K562 (cell line): ENCODE measurements around the gene GIT2. TPM values are rescaled to one million over a fixed set of nuclear protein-coding genes. Genes with fewer than 3 reads are reported as not detected.
A peak's percentile ranks its signal among the peaks of the same experiment; 100 is the strongest.

Source experiments
- ATAC-seq: fragments of 200-7000 bp; cut with Tn5 transposase; 3 replicates; pipeline ENCODE4 v1.9.1; 2020; ENCODE audit warnings: moderate library complexity
- BruUV-seq: library from RNA; stranded (reverse); fragments of 400-500 nt; replicated peaks from 2 replicates; lab custom pipeline; 2021; lab: Mats Ljungman, UMichigan
- CTCF ChIA-PET: fragments of 300-600 bp; formaldehyde crosslinking; extraction: SDS; loops from one replicate; lab custom pipeline; 2021; ENCODE audit warnings: low intra/inter-chr PET ratio; lab: Yijun Ruan, JAX
- POLR2A ChIA-PET: fragments of 300-600, 350-650 bp; sonication (Branson Sonifier 250); formaldehyde crosslinking; extraction: SDS; loops from one replicate; lab custom pipeline; 2021; ENCODE audit warnings: antibody characterized with exemption, inconsistent platforms; lab: Yijun Ruan, JAX
- DNase-seq, 4 experiments: peaks; one replicate each; pipeline versions ENCODE4 v3.0.0 to v3.0.0-alpha.2; 2011 to 2018; ENCODE audit warnings: low spot score in 3 of 4, mixed read lengths in 3 of 4; ENCODE audit errors: extremely low read depth in 1 of 4
- FAIRE-seq: peaks from 2 replicates; lab custom pipeline; 2011; peaks lifted over from hg19 to GRCh38; lab: Jason Lieb, UNC
- H2AFZ ChIP-seq: 2 replicates; pipeline ENCODE4 v1.6.0; 2011; ENCODE audit warnings: low read depth, low read length, control low read depth, inconsistent platforms
- H3K27ac ChIP-seq: fragments of 200-600 bp; 3 replicates; pipeline ENCODE4 v1.8.0; 2011; ENCODE audit warnings: low read depth, mild to moderate bottlenecking, control low read depth, inconsistent platforms, low read length, moderate library complexity, mixed read lengths; ENCODE audit errors: extremely low read depth
- H3K27me3 ChIP-seq, 2 experiments: fragments of 300-600 bp in 1 of 2; 2 replicates in 1 of 2; 3 replicates in 1 of 2; pipeline versions ENCODE4 v1.6.0 to v1.8.0; 2011; ENCODE audit warnings: inconsistent platforms in 2 of 2, low read length in 2 of 2, mild to moderate bottlenecking in 1 of 2, mixed read lengths in 1 of 2, moderate library complexity in 1 of 2; ENCODE audit not compliant: control insufficient read depth in 2 of 2, insufficient read depth in 2 of 2
- H3K36me3 ChIP-seq: fragments of 300-600 bp; 3 replicates; pipeline ENCODE4 v1.8.0; 2011; ENCODE audit warnings: mild to moderate bottlenecking, low read length, inconsistent platforms; ENCODE audit not compliant: control insufficient read depth, insufficient read depth
- H3K4me1 ChIP-seq, 2 experiments: fragments of 200-600 bp in 1 of 2; replicated peaks in 1 of 2; 2 replicates in 1 of 2; 3 replicates in 1 of 2; pipeline versions ENCODE4 v1.5.1 to v1.8.0; 2011; ENCODE audit warnings: inconsistent platforms in 2 of 2, low read length in 2 of 2, mild to moderate bottlenecking in 1 of 2, mixed read lengths in 1 of 2, moderate library complexity in 1 of 2; ENCODE audit not compliant: control insufficient read depth in 2 of 2, insufficient read depth in 2 of 2
- H3K4me2 ChIP-seq: 2 replicates; pipeline ENCODE4 v1.6.1; 2011; ENCODE audit warnings: low read length, control low read depth, inconsistent platforms, mixed read lengths; ENCODE audit not compliant: insufficient read depth
- H3K4me3 ChIP-seq: fragments of 200-600 bp; sonication (generic), shearing (Covaris generic); 2 replicates; pipeline ENCODE4 v1.5.1; 2016; ENCODE audit warnings: control low read depth, inconsistent platforms
- H3K79me2 ChIP-seq: fragments of 200-600 bp; 3 replicates; pipeline ENCODE4 v1.8.0; 2011; ENCODE audit warnings: low read length, inconsistent platforms; ENCODE audit not compliant: control insufficient read depth, insufficient read depth
- H3K9ac ChIP-seq, 2 experiments: 2 replicates each; pipeline versions ENCODE4 v1.6.0 to v1.6.1; 2011; ENCODE audit warnings: low read depth in 2 of 2, low read length in 2 of 2, control low read depth in 1 of 2, inconsistent platforms in 1 of 2, mild to moderate bottlenecking in 1 of 2, mixed read lengths in 1 of 2; ENCODE audit not compliant: insufficient read depth in 1 of 2
- H3K9me1 ChIP-seq: one replicate; pipeline ENCODE4 v1.6.0; 2011; ENCODE audit warnings: inconsistent platforms, mild to moderate bottlenecking, low read length, moderate library complexity; ENCODE audit not compliant: control insufficient read depth, insufficient read depth
- H3K9me3 ChIP-seq: replicated peaks from 2 replicates; pipeline ENCODE4 v1.5.1; 2011; ENCODE audit warnings: low read depth, low read length, inconsistent platforms; ENCODE audit not compliant: control insufficient read depth, insufficient read depth
- H4K20me1 ChIP-seq: replicated peaks from 2 replicates; pipeline ENCODE4 v1.6.1; 2011; ENCODE audit warnings: low read length, inconsistent platforms, mixed read lengths; ENCODE audit not compliant: control insufficient read depth, insufficient read depth
- NR4A1 ChIP-seq, 2 experiments: fragments of 250-450 bp in 1 of 2; fragments of 450-650 bp in 1 of 2; sonication (Bioruptor Pico) in 1 of 2; IDR thresholded peaks; 2 replicates each; pipeline versions ENCODE4 v1.4.0 to v1.6.1; 2016 to 2020; ENCODE audit warnings: mild to moderate bottlenecking in 2 of 2, missing compliant biosample characterization in 1 of 2, missing genetic modification characterization in 1 of 2, moderate library complexity in 1 of 2
- RBBP5 ChIP-seq: fragments of 200-600 bp; sonication (generic); IDR thresholded peaks from 2 replicates; pipeline ENCODE4 v1.6.1; 2012; ENCODE audit warnings: borderline replicate concordance, mild to moderate bottlenecking, low read length, control low read depth, inconsistent platforms; ENCODE audit not compliant: insufficient read depth, poor library complexity, severe bottlenecking
- ZNF263 ChIP-seq: sonication (generic); formaldehyde crosslinking; IDR thresholded peaks from 2 replicates; pipeline ENCODE4 v1.8.0; 2022; ENCODE audit warnings: mild to moderate bottlenecking, missing genetic modification reagents, borderline replicate concordance
- WGBS: fragments of 100-300 bp; shearing (Covaris generic); methylation state at CpG from one replicate; pipeline ENCODE4 v1.1.6; 2016; ENCODE audit warnings: low coverage, mixed read lengths; ENCODE audit not compliant: insufficient coverage; ENCODE audit errors: missing lambda C conversion rate; 5-methylcytosine and 5-hydroxymethylcytosine counted together
- in situ Hi-C: fragments of 300-500 bp; cut with MboI; formaldehyde crosslinking; loops from 4 replicates; pipeline ENCODE4 v1.15.0; 2018; ENCODE audit warnings: inconsistent platforms, mixed read lengths
- intact Hi-C: fragments of 100-400 bp; cut with micrococcal nuclease; formaldehyde crosslinking; loops from 2 replicates; pipeline ENCODE4 v1.14.2; 2022
- polyA plus RNA-seq, 8 experiments: library from polyadenylated mRNA; depleted of rRNA in 4 of 8; stranded (reverse) in 5 of 8; unstranded in 3 of 8; fragments of >200 nt; fragmentation: Nextera tagmentation in 2 of 8; fragmentation: Illumina TruSeq in 1 of 8; extraction: Ambion mirVana in 2 of 8; extraction: Trizol in 1 of 8; gene quantifications; 2 replicates each; pipeline versions ENCODE4 v1.2.1 to v1.2.3, GENCODE V29; 2011 to 2014; ENCODE audit warnings: inconsistent platforms in 1 of 8, missing spikeins in 1 of 8
- total RNA-seq, 7 experiments: library from RNA; depleted of rRNA in 6 of 7; stranded (reverse); fragments of >200 nt in 6 of 7; fragmentation: Illumina TruSeq in 2 of 7; extraction: Trizol in 2 of 7; gene quantifications; 2 replicates each; pipeline versions ENCODE4 v1.2.1 to v1.2.3, GENCODE V29; 2011 to 2021; ENCODE audit warnings: low replicate concordance in 1 of 7
- TF ChIP-seq, protein P1 (sequence below): fragments of 250-450 bp; sonication (Bioruptor Pico); IDR thresholded peaks from 2 replicates; pipeline ENCODE4 v1.9.0; 2021; ENCODE audit warnings: mild to moderate bottlenecking

The GIT2 gene
- total and polyA plus RNA-seq, 9 of the 15 experiments (the other 6 are each of a cell fraction or from before 2014, with no cell fraction given) = 4.0 to 30.4 (median 23.5) TPM

DNA sequence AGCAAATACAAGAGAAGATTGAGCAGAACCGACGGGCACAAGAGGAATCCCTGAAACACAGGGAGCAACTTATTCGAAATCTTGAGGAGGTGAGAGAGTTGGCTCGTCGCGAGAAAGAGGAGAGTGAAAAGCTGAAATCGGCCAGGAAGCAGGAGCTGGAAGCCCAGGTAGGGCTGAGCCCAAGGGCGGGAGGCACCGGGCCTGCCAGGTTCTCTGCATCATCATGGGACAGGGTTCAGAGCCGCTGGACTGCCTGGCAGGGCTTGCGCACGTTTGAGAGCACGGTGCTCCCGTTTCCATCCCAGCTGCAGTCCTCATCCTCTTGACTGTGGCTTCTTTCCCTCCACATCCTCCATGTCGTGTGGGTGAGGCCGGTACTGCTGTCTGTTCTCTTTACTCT lies 81.7 kb downstream of the GIT2 start:
- no peak for TF ChIP-seq NR4A1 (CRISPR knock-in tag; IDR thresholded peaks at IDR 0.05)
- TF ChIP-seq NR4A1 (tag; IDR thresholded peaks at IDR 0.05) = no peak
- no peak for TF ChIP-seq RBBP5
- TF ChIP-seq, protein P1, sequence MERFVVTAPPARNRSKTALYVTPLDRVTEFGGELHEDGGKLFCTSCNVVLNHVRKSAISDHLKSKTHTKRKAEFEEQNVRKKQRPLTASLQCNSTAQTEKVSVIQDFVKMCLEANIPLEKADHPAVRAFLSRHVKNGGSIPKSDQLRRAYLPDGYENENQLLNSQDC (CRISPR knock-in tag) = no peak
- TF ChIP-seq ZNF263 (CRISPR knock-in tag) = 0 out of 2 replicates have a peak, but pooled peaks have one; percentile 21
- no peaks in the 10 kb centered on the region for H3K27me3 ChIP-seq
- intact Hi-C loops (no loop called here), in situ Hi-C loops (no loop called here)
- H3K4me3 ChIP-seq = no peak overlapping the region
- FAIRE-seq (no peak), ATAC-seq (no peak), DNase-seq (no peak)
- no peaks in the 10 kb centered on the region for H3K79me2 ChIP-seq
- no peak overlapping the region for H3K9ac ChIP-seq
- ChIA-PET CTCF (no interaction called here), POLR2A (interaction anchor here (0.6 to 1.1 kb wide), 3 partner anchors 11 to 28 kb away, joined by 3 read pairs; no protein-coding TSS in a partner anchor)
- H3K9me3 ChIP-seq = no peaks in the 10 kb centered on the region
- no peaks in the 10 kb centered on the region for H3K9me1 ChIP-seq
- 77% methylated on average over 12 of the region's 16 CpGs for WGBS
- H2AFZ ChIP-seq = no peak overlapping the region
- H4K20me1 ChIP-seq = 0 out of 2 replicates have a peak, but pooled peaks cover 3% of the 10 kb centered on the region
- H3K4me1 ChIP-seq = peaks cover 0 to 3% of the 10 kb centered on the region in 2 experiments; a peak in 1 of 5 replicates
- H3K27ac ChIP-seq = no peak overlapping the region
- H3K36me3 ChIP-seq = peaks cover 76% of the 10 kb centered on the region; the same call in 2 of the 3 replicates
- no peak overlapping the region for H3K4me2 ChIP-seq
- no TSS peak for BruUV-seq
